ENCODE measurements around the gene BDKRB2. TPM values are rescaled to one million over a fixed set of nuclear protein-coding genes. Genes with fewer than 3 reads are reported as not detected.

The BDKRB2 gene
- total RNA-seq, 6 donors from 2014 or later: 0.78 to 4.0 (median 1.8) TPM; not detected in 1

GRCh38 chr14:96286251-96286650 is 81.6 kb downstream of the BDKRB2 start:
- 89 to 97% methylated on average over 1 of the region's 1 CpG for WGBS, 2 donors
- Histone ChIP-seq H3K4me3 (no peak overlapping the region), H3K27me3 (no peaks in the 10 kb centered on the region), H3K9me3 (no peaks in the 10 kb centered on the region), H3K36me3 (peaks cover 33 to 70% (median 43%) of the 10 kb centered on the region in 4 donors), H3K27ac (no peak overlapping the region), H3K4me1 (no peaks in the 10 kb centered on the region)
- ATAC-seq (ENCODE audit: low FRiP score in 2 of 2): no peak
- no peak for TF ChIP-seq POLR2AphosphoS5 (IDR thresholded peaks at IDR 0.05)
- no peak for TF ChIP-seq POLR2A (IDR thresholded peaks at IDR 0.05)
- no peak for TF ChIP-seq EP300 (IDR thresholded peaks at IDR 0.05)
- TF ChIP-seq CTCF (IDR thresholded peaks at IDR 0.05): no peak
- no peak for DNase-seq

- Histone ChIP-seq H3K4me1 (no peaks in the 10 kb centered on the region), H3K36me3 (peaks cover 33 to 82% (median 42%) of the 10 kb centered on the region in 4 donors), H3K4me3 (no peak overlapping the region), H3K9me3 (no peaks in the 10 kb centered on the region), H3K27me3 (no peaks in the 10 kb centered on the region), H3K27ac (no peak overlapping the region)
- DNase-seq: no peak
- TF ChIP-seq EP300 (IDR thresholded peaks at IDR 0.05): no peak
- TF ChIP-seq POLR2A (IDR thresholded peaks at IDR 0.05): no peak
- no peak for TF ChIP-seq CTCF (IDR thresholded peaks at IDR 0.05)
- no peak for TF ChIP-seq POLR2AphosphoS5 (IDR thresholded peaks at IDR 0.05)
- no peak for ATAC-seq (ENCODE audit: low FRiP score in 2 of 2)
- 89 to 100% methylated on average over 1 of the region's 1 CpG for WGBS, 2 donors
Measured at GRCh38 chr14:96287856-96288255, 83.2 kb downstream of the BDKRB2 start.

Small RNA genes lying within 50 kb of the gene (small RNA-seq; reads per million reads assigned to genes)
- 0 reads per million in 4 donors for gene CKS1BP1

Other genes with a start within 250 kb of the BDKRB2 start
- gene C14orf132, start 165.5 kb upstream of the BDKRB2 start, total RNA-seq: 10 to 100 TPM; 36.7 to 64.6 (median 59.6) TPM
- gene BDKRB1, start 51.4 kb downstream of the BDKRB2 start, total RNA-seq: under 1 TPM in 3 of 6 donors, not detected in 3; 0.24 to 0.46 (median 0.31) TPM
- gene ATG2B, start 158.5 kb downstream of the BDKRB2 start, total RNA-seq: 10 to 100 TPM; 18.1 to 79.6 (median 20.0) TPM
- gene GSKIP, start 158.7 kb downstream of the BDKRB2 start, total RNA-seq: 10 to 100 TPM in 5 of 6 donors, 1 to 10 TPM in 1; 5.4 to 19.6 (median 14.3) TPM
- gene AK7, start 187.3 kb downstream of the BDKRB2 start, total RNA-seq: 10 to 100 TPM in 3 of 6 donors, 1 to 10 TPM in 3; 3.9 to 44.9 (median 7.6) TPM